ENCODE data around the gene PTPN20.
"Not testable (repeated sequence)": the region's sequence is repeated elsewhere in the genome, so short reads cannot be mapped to it uniquely, and the experiment has no call there.

DNA sequence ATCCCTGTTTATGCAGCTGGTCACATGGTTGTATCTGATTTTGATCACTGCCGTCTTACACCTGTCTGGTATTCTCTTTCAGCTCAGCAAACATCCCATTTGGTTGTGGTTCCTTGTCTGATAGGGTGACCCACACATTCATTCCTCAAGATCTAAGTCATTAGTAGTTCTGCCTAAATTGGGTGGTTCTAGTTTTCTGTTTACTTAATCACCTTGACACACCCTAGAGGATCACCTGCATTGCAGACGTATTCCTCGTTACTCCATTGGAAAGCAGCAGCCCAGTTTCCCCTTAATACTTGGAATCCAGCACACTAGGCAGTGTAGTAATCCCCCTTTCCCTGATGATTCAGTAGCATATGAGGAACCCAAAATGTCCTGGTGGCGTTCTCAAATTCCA is 41.3 kb downstream of the PTPN20 start:
- TF ChIP-seq EZH2phosphoT487 (IDR thresholded peaks at IDR 0.05; ENCODE audit: borderline replicate concordance, low read length) = not testable (repeated sequence)
- TF ChIP-seq, protein P1, sequence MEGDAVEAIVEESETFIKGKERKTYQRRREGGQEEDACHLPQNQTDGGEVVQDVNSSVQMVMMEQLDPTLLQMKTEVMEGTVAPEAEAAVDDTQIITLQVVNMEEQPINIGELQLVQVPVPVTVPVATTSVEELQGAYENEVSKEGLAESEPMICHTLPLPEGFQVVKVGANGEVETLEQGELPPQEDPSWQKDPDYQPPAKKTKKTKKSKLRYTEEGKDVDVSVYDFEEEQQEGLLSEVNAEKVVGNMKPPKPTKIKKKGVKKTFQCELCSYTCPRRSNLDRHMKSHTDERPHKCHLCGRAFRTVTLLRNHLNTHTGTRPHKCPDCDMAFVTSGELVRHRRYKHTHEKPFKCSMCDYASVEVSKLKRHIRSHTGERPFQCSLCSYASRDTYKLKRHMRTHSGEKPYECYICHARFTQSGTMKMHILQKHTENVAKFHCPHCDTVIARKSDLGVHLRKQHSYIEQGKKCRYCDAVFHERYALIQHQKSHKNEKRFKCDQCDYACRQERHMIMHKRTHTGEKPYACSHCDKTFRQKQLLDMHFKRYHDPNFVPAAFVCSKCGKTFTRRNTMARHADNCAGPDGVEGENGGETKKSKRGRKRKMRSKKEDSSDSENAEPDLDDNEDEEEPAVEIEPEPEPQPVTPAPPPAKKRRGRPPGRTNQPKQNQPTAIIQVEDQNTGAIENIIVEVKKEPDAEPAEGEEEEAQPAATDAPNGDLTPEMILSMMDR (IDR thresholded peaks at IDR 0.05; ENCODE audit: low read depth, low read length, poor library complexity, severe bottlenecking) = not testable (repeated sequence)
